ENCODE measurements around the gene AGR3. TPM values are rescaled to one million over a fixed set of nuclear protein-coding genes. Genes with fewer than 3 reads are reported as not detected.
"Not testable (repeated sequence)": the region's sequence is repeated elsewhere in the genome, so short reads cannot be mapped to it uniquely, and the experiment has no call there.

AGR3 gene
- polyA plus RNA-seq, 1 experiment: not detected

DNA sequence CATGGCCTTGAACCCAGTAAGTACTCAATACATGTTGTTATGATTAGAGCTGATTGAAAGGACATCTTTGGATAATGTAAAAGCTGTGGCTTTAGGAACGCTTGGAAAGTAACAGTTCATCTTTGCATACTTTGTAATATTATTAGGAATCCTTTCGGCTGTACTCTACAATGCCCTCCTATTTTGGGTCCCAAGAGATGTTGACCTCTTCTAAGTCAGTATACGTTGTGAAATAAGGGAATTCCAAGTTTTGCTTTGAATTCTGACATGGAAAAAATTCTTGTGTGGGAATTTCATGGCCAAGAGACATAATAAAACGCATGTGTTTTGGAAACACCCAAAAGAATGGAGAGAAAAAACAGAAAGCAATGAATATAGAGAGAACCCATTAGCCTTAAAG, 7.7 kb downstream of the AGR3 start:
- no peak for TF ChIP-seq CTCF (IDR thresholded peaks at IDR 0.05; ENCODE audit: insufficient read depth, low read depth, low read length)
- no peaks in the 10 kb centered on the region for H3K27me3 ChIP-seq (ENCODE audit: control insufficient read depth, insufficient read depth, low read length)
- ChIA-PET CTCF (no interaction called here), POLR2A (no interaction called here)
- H3K4me3 ChIP-seq (ENCODE audit: low read depth, low read length): no peak overlapping the region
- no peak for DNase-seq (ENCODE audit: low read depth)
- H3K36me3 ChIP-seq (ENCODE audit: control insufficient read depth, insufficient read depth, low read length): no peaks in the 10 kb centered on the region

DNA sequence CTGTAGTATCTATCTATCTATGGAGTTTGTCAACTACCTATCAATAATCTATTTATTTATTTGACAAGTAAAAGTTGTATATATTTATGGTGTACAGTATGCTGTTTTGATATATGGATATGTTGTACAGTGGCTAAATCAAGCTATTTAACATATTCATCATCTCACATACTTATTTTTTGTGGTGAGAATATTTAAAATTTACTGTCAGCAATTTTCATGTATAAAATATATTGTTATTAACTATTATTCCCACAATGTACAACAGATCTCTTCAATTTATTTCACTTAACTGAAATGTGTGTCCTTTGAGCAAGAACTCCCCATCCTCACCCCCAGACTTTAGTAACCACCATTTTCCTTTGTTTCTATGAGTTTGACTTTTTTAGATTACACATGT, 14.5 kb downstream of the AGR3 start:
- H3K36me3 ChIP-seq (ENCODE audit: control insufficient read depth, insufficient read depth, low read length): no peaks in the 10 kb centered on the region
- ChIA-PET CTCF (no interaction called here), POLR2A (no interaction called here)
- no peak overlapping the region for H3K4me3 ChIP-seq (ENCODE audit: low read depth, low read length)
- DNase-seq (ENCODE audit: low read depth): no peak
- H3K27me3 ChIP-seq (ENCODE audit: control insufficient read depth, insufficient read depth, low read length): no peaks in the 10 kb centered on the region
- TF ChIP-seq CTCF (IDR thresholded peaks at IDR 0.05; ENCODE audit: insufficient read depth, low read depth, low read length): no peak

DNA sequence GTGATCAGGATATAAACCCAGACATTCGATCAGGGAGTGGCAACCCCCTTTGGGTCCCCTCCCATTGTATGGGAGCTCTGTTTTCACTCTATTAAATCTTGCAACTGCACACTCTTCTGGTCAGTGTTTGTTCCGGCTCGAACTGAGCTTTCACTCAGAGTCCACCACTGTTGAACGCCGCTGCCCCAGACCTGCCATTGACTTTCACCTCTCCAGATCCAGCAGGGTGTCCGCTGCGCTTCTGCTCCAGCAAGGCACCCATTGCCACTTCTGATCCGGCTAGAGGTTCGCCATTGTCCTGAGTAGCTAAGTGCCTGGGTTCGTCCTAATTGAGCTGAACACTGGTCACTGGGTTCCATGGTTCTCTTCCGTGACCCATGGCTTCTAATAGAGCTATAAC, 28.6 kb downstream of the AGR3 start:
- H3K4me3 ChIP-seq (ENCODE audit: low read depth, low read length); DNase-seq (ENCODE audit: low read depth): not testable (repeated sequence)

DNA sequence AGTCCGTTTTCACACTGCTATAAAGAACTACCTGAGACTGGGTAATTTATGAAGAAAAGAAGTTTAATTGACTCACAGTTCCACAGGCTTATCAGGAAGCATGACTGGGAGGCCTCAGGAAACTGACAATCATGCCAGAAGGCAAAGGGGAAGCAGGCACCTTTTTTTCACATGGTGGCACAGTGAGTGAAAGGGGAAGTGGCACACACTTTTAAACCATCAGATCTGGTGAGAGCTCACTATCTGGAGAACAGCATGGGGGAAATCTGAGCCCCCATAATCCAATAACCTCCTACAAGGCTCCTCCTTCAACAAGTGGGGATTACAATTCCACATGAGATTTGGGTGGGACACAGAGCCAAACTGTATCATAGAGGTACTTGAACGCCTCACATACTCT, 30.0 kb downstream of the AGR3 start:
- no peak for TF ChIP-seq CTCF (IDR thresholded peaks at IDR 0.05; ENCODE audit: insufficient read depth, low read depth, low read length)
- Histone ChIP-seq H3K36me3 (ENCODE audit: control insufficient read depth, insufficient read depth, low read length) (no peaks in the 10 kb centered on the region), H3K27me3 (ENCODE audit: control insufficient read depth, insufficient read depth, low read length) (no peaks in the 10 kb centered on the region), H3K4me3 (ENCODE audit: low read depth, low read length) (no peak overlapping the region)
- ChIA-PET CTCF (no interaction called here), POLR2A (no interaction called here)
- no peak for DNase-seq (ENCODE audit: low read depth)

More for the DNA sequence above, 28.6 kb downstream of the AGR3 start:
- CTCF ChIA-PET: interaction anchor here (1.8 kb wide), 1 partner anchor 52 kb away, joined by 5 read pairs; no protein-coding TSS in a partner anchor
- POLR2A ChIA-PET; H3K36me3 ChIP-seq (ENCODE audit: control insufficient read depth, insufficient read depth, low read length); H3K27me3 ChIP-seq (ENCODE audit: control insufficient read depth, insufficient read depth, low read length): not testable (repeated sequence)

DNA sequence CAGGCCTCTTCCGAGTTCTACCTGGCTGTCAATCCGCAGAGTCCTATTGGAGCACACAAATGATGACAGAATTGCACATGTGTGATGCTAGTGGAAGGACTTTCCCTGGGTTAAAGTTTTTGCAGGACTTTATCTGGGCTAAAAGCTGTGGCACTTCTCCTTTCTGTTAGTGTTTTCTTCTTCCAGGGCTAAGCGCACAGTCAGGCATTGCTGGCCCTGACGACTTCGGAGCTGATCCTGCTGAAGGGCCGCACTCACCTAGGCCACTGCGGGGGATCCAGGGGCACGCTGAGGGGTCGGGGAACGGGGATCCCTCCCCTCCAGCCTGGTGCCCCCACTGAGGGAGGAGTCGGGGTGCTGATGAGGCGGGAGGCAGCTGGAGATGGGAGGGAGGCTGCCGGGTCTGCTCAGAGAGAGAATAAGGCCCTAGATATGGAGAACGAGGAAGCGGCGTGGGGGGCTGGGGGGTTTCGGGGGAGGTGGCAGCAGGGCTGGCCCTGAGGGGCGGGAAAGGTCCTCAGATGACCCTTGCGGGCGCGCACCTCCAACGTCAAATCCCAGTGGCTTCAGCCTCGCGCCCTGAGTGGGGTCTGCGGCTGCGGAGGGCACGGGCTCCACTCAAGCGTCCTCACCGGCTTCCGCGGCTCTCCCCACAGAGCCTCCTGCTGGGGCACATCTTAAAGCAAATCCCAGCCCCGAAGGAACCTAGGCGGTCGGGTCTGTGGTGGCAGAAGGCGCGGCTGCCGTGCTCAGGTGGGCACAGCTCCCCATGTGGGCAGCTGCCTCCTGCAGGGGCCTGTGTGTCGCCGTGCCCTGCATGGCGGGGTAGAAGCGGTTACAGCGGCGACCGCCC, 30.9 kb downstream of the AGR3 start:
- TF ChIP-seq CTCF (IDR thresholded peaks at IDR 0.05; ENCODE audit: insufficient read depth, low read depth, low read length): no peak
- Histone ChIP-seq H3K36me3 (ENCODE audit: control insufficient read depth, insufficient read depth, low read length) (no peaks in the 10 kb centered on the region), H3K4me3 (ENCODE audit: low read depth, low read length) (no peak overlapping the region), H3K27me3 (ENCODE audit: control insufficient read depth, insufficient read depth, low read length) (no peaks in the 10 kb centered on the region)
- CTCF ChIA-PET: interaction anchor here (0.9 kb wide), 1 partner anchor 9 kb away, joined by 4 read pairs; no protein-coding TSS in a partner anchor
- POLR2A ChIA-PET: no interaction called here
- DNase-seq (ENCODE audit: low read depth): no peak

Measured in BJ (cell line).